Skin epidermis (tissue), 12 donors: Measurements from ENCODE around the gene SLC27A2.
"Not testable (repeated sequence)": the region's sequence is repeated elsewhere in the genome, so short reads cannot be mapped to it uniquely, and the experiment has no call there.

Experiments
- H3K27ac ChIP-seq, 21 experiments: fragments of 200-600 bp; sonication (generic) in 11 of 21; one replicate each; pipeline ENCODE4 v1.5.0; 2020; ENCODE audit warnings: mild to moderate bottlenecking in 3 of 21, inconsistent platforms in 2 of 21, moderate library complexity in 2 of 21
- H3K4me3 ChIP-seq, 7 experiments: fragments of 200-600 bp; sonication (generic) in 2 of 7; one replicate each; pipeline ENCODE4 v1.5.0; 2020; ENCODE audit warnings: inconsistent platforms in 2 of 7, mild to moderate bottlenecking in 2 of 7, moderate library complexity in 1 of 7

SLC27A2 gene

GRCh38 chr15:50162969-50163718, 18.9 kb upstream of the SLC27A2 start:
- Histone ChIP-seq H3K27ac (no peak overlapping the region), H3K4me3 (no peak overlapping the region)

DNA sequence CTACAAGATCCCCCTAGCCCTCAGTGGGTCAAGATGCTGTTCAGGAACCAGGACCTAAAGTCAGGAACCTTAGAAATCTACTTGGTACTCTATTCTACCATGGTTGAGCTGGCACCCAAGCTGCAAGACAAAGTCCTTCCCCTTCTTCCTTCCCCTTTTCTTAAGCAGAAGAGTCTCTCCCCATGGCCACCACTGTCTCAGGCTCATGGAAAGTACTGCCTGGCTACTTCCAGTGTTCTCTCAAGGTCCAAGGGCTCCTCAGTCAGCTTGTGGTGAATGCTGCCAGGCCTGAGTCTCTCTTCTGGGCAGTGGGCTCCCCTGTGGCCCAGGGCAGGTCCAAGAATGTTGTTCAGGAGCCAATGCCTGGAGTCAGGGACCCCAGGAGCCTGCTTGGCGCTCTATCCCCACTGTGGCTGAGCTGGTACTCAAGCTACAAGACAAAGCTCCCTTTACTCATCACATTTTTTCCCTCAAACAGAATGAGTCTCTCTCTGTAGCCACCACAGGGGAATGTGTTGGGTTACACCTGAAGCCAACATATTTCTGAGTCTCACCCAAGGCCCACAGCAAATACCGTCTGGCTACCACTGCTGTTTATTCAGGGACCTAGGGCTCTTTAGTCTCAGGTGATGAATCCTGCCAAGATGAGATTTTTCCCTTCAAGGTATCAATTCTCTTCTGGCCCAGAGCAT, 18.1 kb upstream of the SLC27A2 start:
- no peak overlapping the region for H3K4me3 ChIP-seq
- H3K27ac ChIP-seq = no peak overlapping the region

DNA sequence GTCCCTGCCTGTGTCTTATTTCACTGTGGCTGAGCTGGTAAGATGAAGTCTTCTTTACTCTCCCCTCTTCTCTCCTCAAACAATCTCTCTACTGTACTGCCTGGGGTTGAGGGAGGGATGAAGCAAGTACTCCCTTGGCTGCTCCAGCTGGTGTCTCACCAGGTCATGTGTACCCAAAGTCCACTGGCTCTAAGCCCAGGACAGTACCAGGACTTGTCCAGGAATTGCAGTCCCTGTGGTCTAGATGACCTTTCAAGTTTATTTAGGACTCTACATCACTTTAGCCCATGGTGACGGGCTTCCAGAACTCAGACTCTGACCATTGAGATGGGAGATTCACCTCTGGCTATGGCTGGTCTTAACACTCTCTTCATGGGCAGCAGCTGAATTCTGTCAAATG, 17.5 kb upstream of the SLC27A2 start:
- H3K27ac ChIP-seq = no peak overlapping the region
- H3K4me3 ChIP-seq = no peak overlapping the region

DNA sequence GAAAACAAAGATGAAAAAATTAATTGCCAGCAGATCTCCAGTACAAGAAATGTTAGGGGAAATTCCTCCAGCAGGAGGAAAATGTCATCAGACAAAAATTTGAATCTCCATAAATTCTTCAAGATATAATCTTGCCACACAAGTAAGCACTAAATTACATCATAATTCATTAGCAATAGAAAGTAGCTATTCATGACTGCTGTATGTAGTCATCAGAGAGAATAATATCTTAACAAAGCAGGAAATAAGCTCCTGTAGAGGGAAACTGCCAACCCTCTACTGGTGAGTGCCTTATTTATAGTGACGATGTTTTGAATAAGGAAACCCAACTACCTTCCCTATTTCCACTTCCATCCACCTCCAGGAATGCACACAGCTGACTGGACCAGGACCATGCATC, 15.8 kb upstream of the SLC27A2 start:
- Histone ChIP-seq H3K4me3 (no peak overlapping the region), H3K27ac (no peak overlapping the region)

- Histone ChIP-seq H3K27ac (no peak overlapping the region), H3K4me3 (no peak overlapping the region)
Observed at GRCh38 chr15:50167110-50167509, 14.9 kb upstream of the SLC27A2 start.

DNA sequence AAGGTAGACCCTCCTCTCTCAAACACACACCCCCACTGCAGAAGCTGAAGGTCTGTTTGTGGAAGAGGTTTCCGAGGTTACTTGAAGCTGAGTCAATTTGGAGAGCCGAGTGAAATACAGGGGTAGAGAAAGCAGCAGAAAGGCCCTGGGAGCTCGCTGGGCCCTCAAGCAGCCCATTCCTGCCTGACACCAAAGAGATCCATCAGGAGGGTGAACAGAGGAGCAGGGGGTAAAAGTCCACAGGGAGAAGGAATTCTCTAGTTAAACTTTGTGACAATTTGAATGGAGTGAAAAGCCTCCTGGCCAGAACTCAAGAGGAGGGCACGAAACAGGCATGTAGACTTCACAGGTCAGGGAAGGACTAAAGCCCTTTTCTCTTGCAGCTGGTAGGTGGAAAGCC, 13.6 kb upstream of the SLC27A2 start:
- Histone ChIP-seq H3K27ac (no peak overlapping the region), H3K4me3 (no peak overlapping the region)

DNA sequence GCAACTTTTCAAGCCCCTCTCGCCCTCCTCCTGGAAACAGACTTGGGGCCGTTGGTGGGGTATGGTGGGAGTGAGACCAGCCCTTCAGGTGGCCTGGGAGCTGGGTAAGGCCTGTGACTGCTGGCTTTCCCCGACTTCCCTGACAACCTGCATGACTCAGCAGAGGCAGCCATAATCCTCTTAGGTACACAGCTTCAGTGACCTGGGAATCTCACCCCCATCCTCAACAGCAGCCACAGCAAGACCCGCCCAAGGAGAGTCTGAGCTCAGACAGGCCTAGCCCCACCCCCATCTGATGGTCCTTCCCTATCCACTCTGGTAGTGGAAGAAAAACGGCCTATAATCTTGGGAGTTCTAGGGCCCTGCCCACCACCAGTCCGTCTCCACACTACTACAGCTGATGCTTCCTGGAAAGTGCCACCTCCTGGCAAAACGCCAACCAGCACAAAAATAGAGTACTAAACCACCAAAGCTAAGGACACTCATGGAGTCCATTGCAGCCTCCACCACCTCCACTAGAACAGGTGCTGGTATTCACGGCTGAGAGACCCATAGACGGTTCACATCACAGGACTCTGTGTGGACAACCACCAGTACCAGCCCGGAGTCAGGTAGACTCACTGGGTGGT, 13.1 kb upstream of the SLC27A2 start:
- Histone ChIP-seq H3K27ac (no peak overlapping the region), H3K4me3 (no peak overlapping the region)

DNA sequence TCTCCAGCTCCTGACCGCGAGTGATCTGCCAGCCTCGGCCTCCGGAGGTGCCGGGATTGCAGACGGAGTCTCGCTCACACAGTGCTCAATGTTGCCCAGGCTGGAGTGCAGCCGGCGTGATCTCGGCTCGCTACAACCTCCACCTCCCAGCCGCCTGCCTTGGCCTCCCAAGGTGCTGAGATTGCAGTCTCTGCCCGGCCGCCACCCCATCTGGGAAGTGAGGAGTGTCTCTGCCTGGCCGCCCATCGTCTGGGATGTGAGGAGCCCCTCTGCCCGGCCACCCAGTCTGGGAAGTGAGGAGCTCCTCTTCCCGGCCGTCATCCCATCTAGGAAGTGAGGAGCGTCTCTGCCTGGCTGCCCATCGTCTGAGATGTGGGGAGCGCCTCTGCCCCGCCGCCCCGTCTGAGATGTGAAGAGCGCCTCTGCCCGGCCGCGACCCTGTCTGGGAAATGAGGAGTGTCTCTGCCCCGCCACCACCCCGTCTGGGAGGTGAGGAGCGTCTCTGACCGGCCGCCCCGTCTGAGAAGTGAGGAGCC, 9.6 kb upstream of the SLC27A2 start:
- H3K27ac ChIP-seq, H3K4me3 ChIP-seq: not testable (repeated sequence)

GRCh38 chr15:50176869-50177268, 5.1 kb upstream of the SLC27A2 start:
- H3K4me3 ChIP-seq = no peak overlapping the region
- no peak overlapping the region for H3K27ac ChIP-seq

DNA sequence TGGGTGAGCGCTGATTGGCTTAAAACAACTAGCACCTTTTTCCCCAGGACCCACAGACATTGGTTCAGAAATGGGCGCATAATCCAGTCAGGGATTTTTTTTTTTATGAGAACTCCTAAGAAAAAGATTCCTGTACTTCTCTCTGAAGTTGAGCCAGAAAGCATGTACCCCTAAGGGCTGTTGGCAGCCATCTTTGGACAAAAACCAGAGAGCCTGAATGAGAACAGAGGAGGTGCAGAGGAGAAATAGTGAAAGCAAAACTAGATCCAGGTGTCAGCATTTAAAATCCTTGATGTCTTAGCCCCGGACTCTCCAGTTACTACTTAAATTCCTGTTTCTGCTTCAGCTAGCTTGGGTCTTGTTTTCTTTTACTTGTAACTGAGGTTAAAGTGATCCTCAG, 1.9 kb upstream of the SLC27A2 start:
- H3K27ac ChIP-seq = no peak overlapping the region
- H3K4me3 ChIP-seq = no peak overlapping the region

- no peak overlapping the region for H3K27ac ChIP-seq
Observed at GRCh38 chr15:50180582-50180981, 1.4 kb upstream of the SLC27A2 start.

GRCh38 chr15:50181201-50181968, 611 bp upstream of the SLC27A2 start:
- Histone ChIP-seq H3K4me3 (peak overlapping the region in 6 of 7 experiments; percentile 41 to 64 (median 50)), H3K27ac (no peak overlapping the region)

More at GRCh38 chr15:50180582-50180981, 1.4 kb upstream of the SLC27A2 start:
- H3K4me3 ChIP-seq = no peak overlapping the region

GRCh38 chr15:50182219-50183013, 420 bp downstream of the SLC27A2 start:
- peak overlapping the region; percentile 41 to 64 (median 45) for H3K4me3 ChIP-seq
- H3K27ac ChIP-seq = peak overlapping the region in 3 of 21 experiments; percentile 6 to 63 (median 11)

- Histone ChIP-seq H3K4me3 (peak overlapping the region in 6 of 7 experiments; percentile 41 to 64 (median 50)), H3K27ac (no peak overlapping the region)
Observed at GRCh38 chr15:50183112-50183794, 1.3 kb downstream of the SLC27A2 start.

GRCh38 chr15:50184863-50185504, 3.0 kb downstream of the SLC27A2 start:
- H3K27ac ChIP-seq = no peak overlapping the region
- no peak overlapping the region for H3K4me3 ChIP-seq

DNA sequence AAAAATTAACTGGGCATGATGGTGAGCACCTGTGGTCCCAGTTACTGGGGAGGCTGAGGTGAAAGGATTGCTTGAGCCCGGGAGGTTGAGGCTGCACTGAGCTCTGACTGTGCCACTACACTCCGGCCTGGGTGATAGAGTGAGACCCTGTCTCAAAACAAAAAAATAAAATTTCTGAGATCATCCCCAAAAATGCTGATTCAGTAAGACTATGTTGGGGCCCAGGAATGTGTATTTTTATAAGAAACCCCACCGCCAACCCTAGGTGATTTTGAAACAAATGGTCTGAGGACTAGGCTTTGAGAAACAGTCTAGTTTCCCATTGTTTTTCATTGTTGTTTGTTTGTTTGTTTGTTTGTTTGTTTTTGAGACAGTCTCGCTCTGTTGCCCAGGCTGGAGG, 4.1 kb downstream of the SLC27A2 start:
- Histone ChIP-seq H3K4me3 (no peak overlapping the region), H3K27ac (no peak overlapping the region)

DNA sequence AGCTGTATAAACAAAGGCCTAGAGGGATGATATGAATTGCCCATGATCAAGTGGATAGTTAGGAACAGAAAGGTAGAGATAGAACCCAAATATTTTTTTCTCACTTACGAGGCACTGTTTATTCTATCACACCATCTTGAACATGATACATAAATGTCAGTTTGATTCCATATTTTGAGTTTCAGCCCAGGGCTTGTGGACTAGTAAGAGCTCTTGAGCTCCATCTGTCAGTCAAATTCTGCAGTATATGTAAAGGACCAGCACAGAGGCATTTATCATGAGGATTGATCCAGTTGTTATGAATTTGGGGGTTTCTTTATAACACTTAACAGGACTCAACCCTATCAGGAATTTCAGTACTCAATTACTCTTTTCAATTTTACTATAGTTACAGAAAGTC, 4.8 kb downstream of the SLC27A2 start:
- H3K27ac ChIP-seq = no peak overlapping the region
- H3K4me3 ChIP-seq = no peak overlapping the region

DNA sequence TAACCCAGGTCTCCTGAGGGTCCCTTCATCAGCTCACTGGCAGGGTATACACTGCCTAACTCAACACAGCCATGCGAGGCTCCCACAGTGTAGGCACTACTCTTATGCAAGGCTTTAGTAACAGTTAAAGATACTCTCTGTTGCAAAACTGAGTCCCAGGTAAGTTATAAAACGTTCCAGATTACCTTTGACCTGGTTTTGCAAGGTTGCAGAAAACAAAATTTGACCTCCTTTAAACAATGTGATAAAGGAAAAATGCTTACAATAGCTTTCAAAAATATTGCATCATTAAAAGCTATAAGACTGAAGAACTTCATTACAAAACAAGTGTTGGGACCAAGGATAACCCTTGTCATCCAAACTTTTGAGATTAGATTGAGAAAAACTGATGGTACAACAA, 5.5 kb downstream of the SLC27A2 start:
- H3K27ac ChIP-seq = no peak overlapping the region
- H3K4me3 ChIP-seq = no peak overlapping the region
